Calu3 (cell line): ENCODE data around the gene HHAT. TPM values are rescaled to one million over a fixed set of nuclear protein-coding genes. Genes with fewer than 3 reads are reported as not detected.

Experiments
- BruUV-seq: library from RNA; stranded (reverse); fragments of 400-500 nt; replicated peaks from 2 replicates; lab custom pipeline; 2021; lab: Mats Ljungman, UMichigan
- CTCF ChIA-PET: fragments of 300-600 bp; sonication (Branson Sonifier 250); formaldehyde crosslinking; loops from one replicate; lab custom pipeline; 2022; ENCODE audit warnings: antibody characterized with exemption; lab: Charles Lee
- DNase-seq: peaks from one replicate; pipeline ENCODE4 v3.0.0; 2022
- H3K27ac Mint-ChIP-seq: one replicate; pipeline ENCODE4 v1.8.0; 2022; ENCODE audit warnings: mixed read lengths; ENCODE audit not compliant: unreplicated experiment
- H3K27me3 Mint-ChIP-seq: one replicate; pipeline ENCODE4 v1.8.0; 2022; ENCODE audit warnings: mixed read lengths; ENCODE audit not compliant: unreplicated experiment
- H3K36me3 Mint-ChIP-seq: one replicate; pipeline ENCODE4 v1.8.0; 2022; ENCODE audit warnings: mild to moderate bottlenecking, moderate library complexity, mixed read lengths; ENCODE audit not compliant: insufficient read depth, unreplicated experiment
- H3K4me1 Mint-ChIP-seq: one replicate; pipeline ENCODE4 v1.8.0; 2022; ENCODE audit warnings: mild to moderate bottlenecking, low read depth, mixed read lengths; ENCODE audit not compliant: unreplicated experiment
- H3K4me3 Mint-ChIP-seq: one replicate; pipeline ENCODE4 v1.8.0; 2022; ENCODE audit warnings: mild to moderate bottlenecking, low read depth, moderate library complexity, mixed read lengths; ENCODE audit not compliant: unreplicated experiment
- H3K9me3 Mint-ChIP-seq: one replicate; pipeline ENCODE4 v1.8.0; 2022; ENCODE audit warnings: low read depth, mixed read lengths; ENCODE audit not compliant: unreplicated experiment
- CTCF ChIP-seq: fragments of 200-600 bp; IDR thresholded peaks from one replicate; pipeline ENCODE4 v1.8.0; 2022; ENCODE audit warnings: antibody characterized with exemption; ENCODE audit not compliant: unreplicated experiment
- intact Hi-C: fragments of 100-400 bp; cut with micrococcal nuclease; formaldehyde crosslinking; loops from one replicate; pipeline ENCODE4 v1.10.0; 2022; ENCODE audit not compliant: unreplicated experiment
- total RNA-seq: library from RNA; stranded (reverse); gene quantifications from 2 replicates; pipeline ENCODE4 v1.2.3, GENCODE V29; 2022

The HHAT gene
- total RNA-seq, 1 experiment from 2014 or later: 5.8 TPM

DNA sequence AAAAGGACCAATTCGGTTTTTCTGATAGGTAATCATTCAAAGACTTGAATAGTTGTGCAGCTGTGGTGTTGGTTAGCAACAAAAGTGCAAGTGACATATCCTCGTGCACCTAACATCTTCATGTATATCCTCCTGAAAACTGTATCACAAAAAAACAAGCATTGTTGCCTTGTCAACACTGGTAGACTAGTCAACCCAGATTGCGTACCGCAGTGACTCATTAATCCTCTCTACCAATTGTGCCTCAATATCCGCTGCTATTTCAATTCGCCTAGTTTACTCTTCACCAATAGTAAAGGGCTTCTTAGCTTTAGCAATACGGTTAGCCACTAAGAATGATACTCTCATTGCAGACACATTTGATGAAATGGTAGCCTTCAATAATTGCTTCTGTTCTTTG is 3.5 kb downstream of the HHAT start:
- CTCF ChIA-PET: no interaction called here
- intact Hi-C loops: no loop called here
- Mint-ChIP-seq H3K36me3 (peaks cover 16% of the 10 kb centered on the region), H3K9me3 (no peaks in the 10 kb centered on the region), H3K27ac (no peak overlapping the region), H3K4me3 (no peak overlapping the region), H3K4me1 (peaks cover 10% of the 10 kb centered on the region), H3K27me3 (no peaks in the 10 kb centered on the region)
- BruUV-seq: no TSS peak
- DNase-seq: no peak
- TF ChIP-seq CTCF: no peak

GRCh38 chr1:210332719-210333398 is 4.2 kb downstream of the HHAT start:
- CTCF ChIA-PET: no interaction called here
- H3K27me3 Mint-ChIP-seq: no peaks in the 10 kb centered on the region
- no peaks in the 10 kb centered on the region for H3K9me3 Mint-ChIP-seq
- H3K4me3 Mint-ChIP-seq: no peak overlapping the region
- no peak overlapping the region for H3K27ac Mint-ChIP-seq
- no peak for TF ChIP-seq CTCF
- no TSS peak for BruUV-seq
- intact Hi-C loops: no loop called here
- peaks cover 10% of the 10 kb centered on the region for H3K4me1 Mint-ChIP-seq
- H3K36me3 Mint-ChIP-seq: peaks cover 16% of the 10 kb centered on the region
- no peak for DNase-seq

DNA sequence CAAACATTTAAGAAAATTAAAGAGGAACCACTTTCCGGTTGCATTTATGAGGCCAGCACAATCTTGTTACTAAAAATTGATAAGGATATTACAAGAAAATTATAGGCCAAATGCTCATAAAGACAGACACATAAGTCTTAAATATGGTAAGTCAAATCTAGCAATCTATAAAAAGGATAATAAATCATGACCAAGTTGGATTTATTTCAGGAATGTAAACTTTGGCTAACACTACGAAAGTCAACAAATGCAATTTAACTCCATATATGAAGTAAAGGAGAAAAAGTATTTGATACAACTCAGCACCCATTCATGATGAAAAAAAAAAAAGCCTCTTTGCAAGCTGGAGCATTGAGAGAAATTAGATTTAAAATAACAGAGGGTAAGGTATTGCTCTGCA is 6.3 kb downstream of the HHAT start:
- TF ChIP-seq CTCF: no peak
- Mint-ChIP-seq H3K27ac (no peak overlapping the region), H3K4me1 (peaks cover 4% of the 10 kb centered on the region), H3K9me3 (no peaks in the 10 kb centered on the region), H3K4me3 (no peak overlapping the region), H3K27me3 (no peaks in the 10 kb centered on the region), H3K36me3 (no peaks in the 10 kb centered on the region)
- intact Hi-C loops: no loop called here
- no peak for DNase-seq
- no TSS peak for BruUV-seq
- CTCF ChIA-PET: no interaction called here

GRCh38 chr1:210336362-210336761 is 7.7 kb downstream of the HHAT start:
- Mint-ChIP-seq H3K27ac (no peak overlapping the region), H3K27me3 (no peaks in the 10 kb centered on the region), H3K36me3 (no peaks in the 10 kb centered on the region), H3K4me3 (no peak overlapping the region), H3K9me3 (no peaks in the 10 kb centered on the region), H3K4me1 (no peaks in the 10 kb centered on the region)
- CTCF ChIA-PET: no interaction called here
- no peak for TF ChIP-seq CTCF
- BruUV-seq: no TSS peak
- intact Hi-C loops: no loop called here
- no peak for DNase-seq
